ENCODE measurements around the gene NTN5.
"Not testable (repeated sequence)": the region's sequence is repeated elsewhere in the genome, so short reads cannot be mapped to it uniquely, and the experiment has no call there.

NTN5 gene

GRCh38 chr19:48669903-48670668 lies 2.7 kb downstream of the NTN5 start:
- no peak for DNase-seq

GRCh38 chr19:48668761-48669160 lies 4.1 kb downstream of the NTN5 start:
- DNase-seq: no peak

GRCh38 chr19:48668332-48668731 lies 4.5 kb downstream of the NTN5 start:
- DNase-seq: no peak

GRCh38 chr19:48665786-48666185 lies 7.0 kb downstream of the NTN5 start:
- no peak for DNase-seq

GRCh38 chr19:48664476-48664875 lies 8.3 kb downstream of the NTN5 start:
- no peak for DNase-seq

GRCh38 chr19:48663667-48664066 lies 9.2 kb downstream of the NTN5 start:
- no peak for DNase-seq

- no peak for DNase-seq
Observed at GRCh38 chr19:48661711-48662090, 11.1 kb downstream of the NTN5 start.

- peak; percentile 94 for DNase-seq
Observed at GRCh38 chr19:48660852-48661710, 11.7 kb downstream of the NTN5 start.

GRCh38 chr19:48659768-48660167 lies 13.0 kb downstream of the NTN5 start:
- DNase-seq: no peak

GRCh38 chr19:48658483-48658882 lies 14.3 kb downstream of the NTN5 start:
- DNase-seq: no peak

- DNase-seq: not testable (repeated sequence)
Observed at GRCh38 chr19:48657828-48658227, 15.0 kb downstream of the NTN5 start.

GRCh38 chr19:48656840-48657474 lies 15.9 kb downstream of the NTN5 start:
- no peak for DNase-seq

GRCh38 chr19:48654299-48655059 lies 18.3 kb downstream of the NTN5 start:
- no peak for DNase-seq

GRCh38 chr19:48651683-48652048 lies 21.2 kb downstream of the NTN5 start:
- DNase-seq: no peak

- DNase-seq: no peak
Observed at GRCh38 chr19:48650974-48651682, 21.7 kb downstream of the NTN5 start.

- no peak for DNase-seq
Observed at GRCh38 chr19:48648134-48648533, 24.7 kb downstream of the NTN5 start.

GRCh38 chr19:48646722-48647216 lies 26.0 kb downstream of the NTN5 start:
- DNase-seq: no peak

- DNase-seq: peak; percentile 93
Observed at GRCh38 chr19:48646001-48646721, 26.7 kb downstream of the NTN5 start, which contains the start of gene CA11. CA11 (minus strand) TSS chr19:48646187; CDS start chr19:48645632, 555 bp downstream.

GRCh38 chr19:48645620-48646000 lies 27.2 kb downstream of the NTN5 start:
- no peak for DNase-seq

GRCh38 chr19:48644839-48645619 lies 27.8 kb downstream of the NTN5 start:
- peak; percentile 83 for DNase-seq
